Mucosa of descending colon (tissue), 3 donors: ENCODE data around the gene MPL. TPM values are rescaled to one million over a fixed set of nuclear protein-coding genes. Genes with fewer than 3 reads are reported as not detected.
A peak's percentile ranks its signal among the peaks of the same experiment; 100 is the strongest.

Experiments used
- ATAC-seq: fragments of 200-7000 bp; cut with Tn5 transposase; one replicate; pipeline ENCODE4 v1.9.1; 2020; ENCODE audit warnings: mild to moderate bottlenecking, moderate library complexity
- DNase-seq, 3 donors: peaks; one replicate each; pipeline ENCODE4 v3.0.0-alpha.2; 2020
- H3K36me3 ChIP-seq: fragments of 200-600 bp; one replicate; pipeline ENCODE4 v1.8.0; 2021; ENCODE audit warnings: low read depth, mild to moderate bottlenecking
- H3K4me1 ChIP-seq: fragments of 200-600 bp; one replicate; pipeline ENCODE4 v1.8.0; 2021; ENCODE audit warnings: low read depth, mild to moderate bottlenecking
- H3K4me3 ChIP-seq: fragments of 200-600 bp; one replicate; pipeline ENCODE4 v1.8.0; 2021; ENCODE audit warnings: mild to moderate bottlenecking
- H3K9me3 ChIP-seq: fragments of 200-600 bp; one replicate; pipeline ENCODE4 v1.8.0; 2021; ENCODE audit warnings: mild to moderate bottlenecking
- intact Hi-C, 2 donors: fragments of 100-400 bp; cut with DNase I in 1 of 2; cut with micrococcal nuclease in 1 of 2; formaldehyde crosslinking; loops; one replicate each; pipeline versions ENCODE4 v1.11.0 to v1.11.1; 2022; cut with DNase I, micrococcal nuclease
- total RNA-seq, 3 donors: library from RNA; stranded (reverse); fragmentation: NEBNext Ultra II Directional in 2 of 3; extraction: Animal tissue kit (Norgen Biotek cat#: 25700) in 2 of 3; gene quantifications; one replicate each; pipeline versions ENCODE4 v1.2.1 to v1.2.4, GENCODE V29; 2021 to 2023
- TF ChIP-seq, protein P1 (sequence below): fragments of 200-600 bp; IDR thresholded peaks from one replicate; pipeline ENCODE4 v1.8.0; 2022; ENCODE audit warnings: antibody characterized with exemption, mild to moderate bottlenecking
- donor health status: DM: no; HTN: no; CAD: no; lungs with moderate emphysema.
- donor health status: DM: no; HTN: no; CAD: no.
- donor health status: DM: no; HTN: yes; CAD: no.

Gene MPL
- total RNA-seq, 3 donors from 2014 or later: 0.81 to 1.0 TPM; not detected in 1

GRCh38 chr1:43329995-43330751 lies 7.4 kb upstream of the MPL start:
- Histone ChIP-seq H3K4me3 (no peak overlapping the region), H3K36me3 (no peaks in the 10 kb centered on the region), H3K4me1 (no peaks in the 10 kb centered on the region), H3K9me3 (peaks cover 14% of the 10 kb centered on the region)
- TF ChIP-seq, protein P1, sequence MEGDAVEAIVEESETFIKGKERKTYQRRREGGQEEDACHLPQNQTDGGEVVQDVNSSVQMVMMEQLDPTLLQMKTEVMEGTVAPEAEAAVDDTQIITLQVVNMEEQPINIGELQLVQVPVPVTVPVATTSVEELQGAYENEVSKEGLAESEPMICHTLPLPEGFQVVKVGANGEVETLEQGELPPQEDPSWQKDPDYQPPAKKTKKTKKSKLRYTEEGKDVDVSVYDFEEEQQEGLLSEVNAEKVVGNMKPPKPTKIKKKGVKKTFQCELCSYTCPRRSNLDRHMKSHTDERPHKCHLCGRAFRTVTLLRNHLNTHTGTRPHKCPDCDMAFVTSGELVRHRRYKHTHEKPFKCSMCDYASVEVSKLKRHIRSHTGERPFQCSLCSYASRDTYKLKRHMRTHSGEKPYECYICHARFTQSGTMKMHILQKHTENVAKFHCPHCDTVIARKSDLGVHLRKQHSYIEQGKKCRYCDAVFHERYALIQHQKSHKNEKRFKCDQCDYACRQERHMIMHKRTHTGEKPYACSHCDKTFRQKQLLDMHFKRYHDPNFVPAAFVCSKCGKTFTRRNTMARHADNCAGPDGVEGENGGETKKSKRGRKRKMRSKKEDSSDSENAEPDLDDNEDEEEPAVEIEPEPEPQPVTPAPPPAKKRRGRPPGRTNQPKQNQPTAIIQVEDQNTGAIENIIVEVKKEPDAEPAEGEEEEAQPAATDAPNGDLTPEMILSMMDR: no peak
- intact Hi-C loops: no loop called here
- peak in 1 of 3 donors; percentile 44 for DNase-seq
- ATAC-seq: peak; percentile 78

DNA sequence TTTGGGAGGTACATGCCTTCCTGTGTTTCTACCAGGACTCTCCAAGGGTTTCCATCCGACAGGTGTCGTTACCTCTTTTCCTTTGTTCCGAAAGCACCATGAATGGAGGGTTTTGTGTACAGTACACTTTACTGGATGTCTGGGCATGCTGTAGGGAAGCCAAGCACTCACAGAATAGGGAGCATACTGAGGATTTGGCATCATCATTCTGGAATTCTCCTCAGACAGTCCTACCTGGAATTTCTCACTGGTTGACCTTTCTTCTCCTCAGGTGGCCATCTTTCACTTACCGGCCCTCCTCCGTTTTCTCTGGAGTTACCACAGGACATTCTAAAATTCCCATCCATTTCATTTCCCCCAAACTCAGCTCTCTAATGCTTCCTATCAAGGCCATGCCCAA lies 5.9 kb upstream of the MPL start:
- Histone ChIP-seq H3K4me1 (no peaks in the 10 kb centered on the region), H3K9me3 (peaks cover 4% of the 10 kb centered on the region), H3K36me3 (no peaks in the 10 kb centered on the region), H3K4me3 (no peak overlapping the region)
- no peak for DNase-seq
- TF ChIP-seq, protein P1: no peak
- no peak for ATAC-seq
- intact Hi-C loops: no loop called here

DNA sequence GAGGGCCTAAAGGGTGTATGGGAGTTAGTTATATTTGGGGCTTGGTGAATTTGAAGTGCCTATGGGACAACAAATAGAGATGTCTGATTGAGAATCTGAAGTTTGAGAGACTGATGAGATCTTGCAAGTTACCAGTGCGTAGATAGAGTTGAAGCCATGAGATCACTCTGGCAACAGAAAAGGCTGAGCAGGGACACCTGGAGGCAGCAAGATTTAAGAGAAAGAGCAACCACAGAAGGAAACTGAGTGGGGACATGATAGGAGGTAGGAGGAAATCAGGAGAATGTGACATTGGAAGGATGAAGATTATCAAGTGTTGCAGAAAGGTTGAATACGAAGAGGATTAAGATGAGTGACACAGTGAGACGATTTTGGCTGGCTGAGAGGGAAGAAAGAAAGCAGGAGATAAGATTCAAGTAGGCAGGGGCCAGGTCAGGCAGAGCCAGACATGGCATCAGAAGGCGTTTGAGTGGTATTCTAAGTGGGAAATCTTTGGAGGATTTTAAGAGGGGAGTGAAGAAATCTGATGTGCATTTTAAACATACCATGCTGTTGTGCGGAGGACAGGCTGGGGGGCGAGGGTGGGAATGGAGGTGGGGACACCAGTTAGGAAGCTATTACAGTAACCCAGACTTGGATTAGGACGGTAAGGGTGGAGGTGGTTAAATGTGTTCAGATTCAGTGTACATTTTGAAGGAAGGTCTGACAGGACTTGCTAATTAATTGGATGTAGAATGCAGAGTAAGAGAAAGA lies 3.0 kb upstream of the MPL start:
- Histone ChIP-seq H3K4me1 (no peaks in the 10 kb centered on the region), H3K9me3 (no peaks in the 10 kb centered on the region), H3K36me3 (no peaks in the 10 kb centered on the region), H3K4me3 (no peak overlapping the region)
- intact Hi-C loops: no loop called here
- TF ChIP-seq, protein P1: no peak
- ATAC-seq (no peak), DNase-seq (no peak)

GRCh38 chr1:43338001-43338400 lies 383 bp downstream of the MPL start:
- H3K4me1 ChIP-seq: no peaks in the 10 kb centered on the region
- H3K4me3 ChIP-seq: no peak overlapping the region
- H3K9me3 ChIP-seq: no peaks in the 10 kb centered on the region
- TF ChIP-seq, protein P1: no peak
- no peaks in the 10 kb centered on the region for H3K36me3 ChIP-seq
- no peak for ATAC-seq
- no peak for DNase-seq
- intact Hi-C loops: no loop called here

DNA sequence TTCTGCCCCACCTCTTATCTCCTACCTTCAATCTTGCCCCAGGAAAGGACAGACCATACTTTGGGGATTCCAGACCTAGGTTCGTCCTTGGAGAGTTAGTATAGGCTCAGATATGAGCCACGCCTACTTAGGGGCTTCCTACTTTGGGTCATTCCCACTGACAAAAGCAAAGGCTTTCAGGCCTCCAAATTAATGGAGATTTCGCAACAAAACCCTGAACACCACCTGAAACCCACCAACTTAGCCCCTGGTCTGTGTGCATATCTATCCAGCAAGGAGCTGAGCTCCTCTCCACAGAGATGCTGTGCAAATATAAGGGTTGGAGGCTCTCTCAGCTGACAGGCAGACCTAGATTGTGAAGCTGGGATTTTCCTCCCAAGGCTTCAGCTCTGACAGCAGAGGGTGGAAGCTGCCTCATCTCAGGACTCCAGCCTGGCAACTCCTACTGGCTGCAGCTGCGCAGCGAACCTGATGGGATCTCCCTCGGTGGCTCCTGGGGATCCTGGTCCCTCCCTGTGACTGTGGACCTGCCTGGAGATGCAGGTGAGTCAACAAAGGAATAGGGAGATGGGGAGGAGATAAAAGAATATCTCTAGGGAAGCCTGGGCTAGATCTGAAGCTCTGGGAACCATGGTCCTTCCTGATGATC lies 2.1 kb downstream of the MPL start:
- DNase-seq: no peak
- H3K9me3 ChIP-seq: no peaks in the 10 kb centered on the region
- intact Hi-C loops: no loop called here

More for the DNA sequence above, 2.1 kb downstream of the MPL start:
- TF ChIP-seq, protein P1: no peak
- H3K36me3 ChIP-seq: no peaks in the 10 kb centered on the region
- no peaks in the 10 kb centered on the region for H3K4me1 ChIP-seq
- ATAC-seq: no peak
- no peak overlapping the region for H3K4me3 ChIP-seq
